GM12875 (cell line): Measurements from ENCODE around the gene MAGI2.

Source experiments
- H3K4me3 ChIP-seq: one replicate; pipeline ENCODE4 v1.5.1; 2011; ENCODE audit warnings: low read depth, low read length, control low read depth
- CTCF ChIP-seq: IDR thresholded peaks from 2 replicates; pipeline ENCODE4 v1.5.1; 2011; ENCODE audit warnings: low read depth, mild to moderate bottlenecking, control low read depth, inconsistent platforms, low read length, moderate library complexity, borderline replicate concordance; ENCODE audit not compliant: insufficient read depth

MAGI2 gene

GRCh38 chr7:78679112-78679876, 774.2 kb downstream of the MAGI2 start:
- no peak overlapping the region for H3K4me3 ChIP-seq
- no peak for TF ChIP-seq CTCF

GRCh38 chr7:78677391-78677790, 776.1 kb downstream of the MAGI2 start:
- no peak overlapping the region for H3K4me3 ChIP-seq
- TF ChIP-seq CTCF = no peak

- H3K4me3 ChIP-seq = no peak overlapping the region
- TF ChIP-seq CTCF = no peak
Observed at GRCh38 chr7:78675511-78675910, 778.0 kb downstream of the MAGI2 start.

- H3K4me3 ChIP-seq = no peak overlapping the region
- TF ChIP-seq CTCF = no peak
Observed at GRCh38 chr7:78673272-78673671, 780.2 kb downstream of the MAGI2 start.

- TF ChIP-seq CTCF = no peak
Observed at GRCh38 chr7:78662939-78663338, 790.5 kb downstream of the MAGI2 start.

GRCh38 chr7:78649976-78650375, 803.5 kb downstream of the MAGI2 start:
- no peak for TF ChIP-seq CTCF
- no peak overlapping the region for H3K4me3 ChIP-seq

More at GRCh38 chr7:78662939-78663338, 790.5 kb downstream of the MAGI2 start:
- no peak overlapping the region for H3K4me3 ChIP-seq

- no peak overlapping the region for H3K4me3 ChIP-seq
- TF ChIP-seq CTCF = no peak
Observed at GRCh38 chr7:78649236-78649635, 804.2 kb downstream of the MAGI2 start.
